Activated T-cell treated with anti-CD3 and anti-CD28 coated beads for 1 hour (primary cell): ENCODE measurements around the gene BCAS3.
"Not testable (repeated sequence)": the region's sequence is repeated elsewhere in the genome, so short reads cannot be mapped to it uniquely, and the experiment has no call there.

Experiments used
- DNase-seq: peaks from one replicate; pipeline ENCODE4 v3.0.0-alpha.2; 2020; ENCODE audit warnings: low read depth

The BCAS3 gene

DNA sequence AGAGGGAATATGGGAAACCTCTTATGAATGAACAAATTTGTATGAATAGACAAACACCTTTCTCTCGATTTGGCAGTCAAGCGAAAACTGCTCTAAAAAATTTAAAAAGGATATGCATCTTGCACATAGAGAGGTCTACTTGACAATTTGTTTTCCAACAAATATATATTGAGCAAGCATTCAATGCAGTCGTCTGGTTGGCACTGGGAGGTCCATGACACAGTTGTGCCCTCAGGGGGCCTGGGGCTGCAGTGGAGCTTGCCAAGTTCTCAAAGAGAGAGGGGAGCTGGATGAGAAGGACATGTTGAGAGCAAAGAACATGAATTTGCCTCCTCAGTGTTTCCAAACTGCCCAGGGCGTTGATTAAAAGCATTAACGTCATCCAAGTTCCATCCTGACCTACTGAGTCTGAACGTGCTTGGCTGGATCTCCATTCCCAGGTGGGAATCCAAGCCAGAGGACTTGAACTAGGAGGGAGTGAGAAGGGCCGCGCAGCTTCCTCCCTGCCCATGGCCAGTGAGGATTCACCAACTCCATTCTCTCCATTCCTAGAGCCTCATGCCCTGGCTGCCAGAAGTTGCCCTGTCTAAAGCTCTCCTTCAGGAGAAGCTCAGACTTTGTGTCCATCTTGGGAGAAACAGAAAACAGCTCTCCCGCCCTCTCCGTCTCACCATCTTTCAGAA, 746.5 kb downstream of the BCAS3 start:
- no peak for DNase-seq

DNA sequence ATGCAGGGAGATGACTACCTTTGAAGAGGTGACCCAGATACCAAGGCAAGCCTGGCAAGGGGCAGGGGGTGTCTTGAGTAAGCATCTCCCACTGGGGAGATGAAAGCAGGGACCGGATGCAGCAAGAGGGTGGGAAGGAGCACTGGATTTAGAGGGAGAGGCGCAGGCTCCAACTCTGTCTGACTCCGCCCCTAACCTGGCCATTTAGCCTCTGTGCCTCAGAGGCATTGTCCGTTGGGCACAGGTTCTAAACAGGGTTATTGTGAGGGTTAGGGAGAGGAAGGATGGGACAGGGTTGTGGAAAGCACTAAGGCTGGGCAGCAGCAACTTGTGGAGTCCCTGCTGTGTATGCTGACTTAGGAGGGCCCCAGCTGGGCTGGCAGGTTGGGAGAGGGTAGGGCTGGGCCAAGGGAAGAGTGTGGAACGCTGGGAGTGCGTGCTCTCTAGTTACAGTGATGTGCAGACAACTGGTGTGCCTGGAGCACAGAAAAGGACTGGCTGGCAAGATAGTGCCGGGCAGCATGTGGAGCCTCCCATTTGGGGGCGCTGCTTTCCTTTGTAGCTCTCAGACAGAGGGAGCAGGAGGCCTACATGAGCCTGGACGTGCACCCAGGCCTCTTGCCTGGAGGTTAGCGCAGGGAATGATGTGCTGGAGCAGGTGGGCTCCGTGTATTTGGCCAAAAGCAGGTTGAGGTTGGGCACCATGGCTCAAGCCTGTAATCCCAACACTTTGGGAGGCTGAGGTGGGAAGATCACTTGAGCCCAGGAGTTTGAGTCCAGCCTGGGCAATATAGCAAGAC, 748.2 kb downstream of the BCAS3 start:
- DNase-seq = no peak

DNA sequence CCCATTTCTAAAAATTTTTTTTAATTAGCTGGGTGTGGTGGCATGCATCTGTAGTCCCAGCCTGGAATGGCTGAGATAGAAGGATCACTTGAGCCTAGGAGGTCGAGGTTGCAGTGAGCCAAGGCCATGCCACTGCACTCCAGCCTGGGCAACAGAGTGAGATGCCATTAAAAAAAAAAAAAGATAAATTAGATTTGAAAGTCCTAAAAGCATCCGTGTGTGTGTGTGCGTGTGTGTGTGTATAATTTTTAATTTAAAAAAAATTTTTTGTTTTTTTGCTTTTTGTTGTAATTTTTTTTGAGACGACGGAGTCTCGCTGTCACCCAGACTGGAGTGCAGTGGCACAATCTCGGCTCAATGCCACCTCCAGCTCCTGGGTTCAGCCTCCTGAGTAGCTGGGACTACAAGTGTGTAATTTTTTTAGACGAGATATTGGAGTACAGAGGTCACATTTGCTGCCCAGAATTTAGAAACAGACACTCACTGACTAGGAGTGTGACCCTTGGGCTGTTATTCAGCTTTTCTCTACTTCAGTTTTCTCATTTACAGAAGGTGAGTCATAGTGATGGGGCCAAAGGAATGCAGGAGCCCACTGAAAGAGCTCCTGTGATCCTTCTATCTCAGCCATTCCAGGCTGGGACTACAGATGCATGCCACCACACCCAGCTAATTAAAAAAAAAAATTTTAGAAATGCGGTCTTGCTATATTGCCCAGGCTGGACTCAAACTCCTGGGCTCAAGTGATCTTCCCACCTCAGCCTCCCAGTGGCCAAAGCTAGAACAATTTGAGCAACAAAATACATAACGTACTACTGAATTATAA, 749.0 kb downstream of the BCAS3 start:
- DNase-seq = no peak

DNA sequence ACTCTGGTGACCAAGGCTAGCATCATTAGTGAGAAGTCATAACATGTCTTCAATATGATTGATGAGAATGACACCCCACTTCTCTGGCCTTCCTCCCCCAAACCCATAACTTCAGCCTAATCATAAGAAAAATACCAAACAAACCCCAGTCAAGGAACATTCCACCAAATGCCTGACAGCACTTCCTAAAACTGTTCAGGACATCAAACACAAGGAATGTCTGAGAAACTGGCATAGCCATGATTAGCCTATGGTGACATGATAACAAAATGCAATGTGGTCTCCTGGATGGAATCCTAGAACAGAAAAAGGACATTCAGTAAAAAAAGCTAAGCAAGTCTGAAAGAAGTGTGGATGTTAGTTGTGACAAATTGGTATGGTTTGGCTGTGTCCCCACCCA, 749.9 kb downstream of the BCAS3 start:
- no peak for DNase-seq

DNA sequence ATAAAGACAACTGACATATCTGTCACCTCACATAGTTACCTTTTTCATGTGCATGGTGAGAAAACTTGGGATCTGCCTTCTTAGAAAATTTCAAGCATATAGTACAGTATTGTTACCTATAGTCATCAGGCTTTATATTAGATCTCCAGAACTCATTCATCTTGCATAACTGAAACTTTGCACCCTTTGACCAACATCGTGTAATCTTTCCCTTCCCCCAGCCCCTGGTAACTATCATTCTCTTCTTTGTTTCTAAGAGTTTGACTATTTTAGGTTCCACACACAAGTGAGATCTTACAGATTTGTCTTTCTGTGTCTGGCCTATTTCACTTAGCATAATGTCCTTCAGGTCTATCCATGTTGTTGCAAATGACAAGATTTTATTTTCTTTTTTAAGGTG, 751.6 kb downstream of the BCAS3 start:
- no peak for DNase-seq

DNA sequence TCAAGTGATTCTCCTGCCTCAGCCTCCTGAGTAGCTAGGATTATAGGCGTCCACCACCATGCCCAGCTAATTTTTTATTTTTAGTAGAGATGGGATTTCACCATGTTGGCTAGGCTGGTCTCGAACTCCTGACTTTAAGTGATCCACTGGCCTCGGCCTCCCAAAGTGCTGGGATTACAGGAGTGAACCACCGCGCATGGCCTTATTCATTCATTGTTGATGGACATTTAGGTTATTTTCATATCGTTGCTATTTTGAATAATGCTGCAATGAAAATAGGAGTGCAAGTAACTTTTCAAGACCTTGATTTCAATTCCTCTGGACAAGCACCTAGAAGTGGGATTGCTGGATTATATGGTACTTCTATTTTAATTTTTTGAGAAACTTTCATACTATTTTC, 752.2 kb downstream of the BCAS3 start:
- DNase-seq = not testable (repeated sequence)

DNA sequence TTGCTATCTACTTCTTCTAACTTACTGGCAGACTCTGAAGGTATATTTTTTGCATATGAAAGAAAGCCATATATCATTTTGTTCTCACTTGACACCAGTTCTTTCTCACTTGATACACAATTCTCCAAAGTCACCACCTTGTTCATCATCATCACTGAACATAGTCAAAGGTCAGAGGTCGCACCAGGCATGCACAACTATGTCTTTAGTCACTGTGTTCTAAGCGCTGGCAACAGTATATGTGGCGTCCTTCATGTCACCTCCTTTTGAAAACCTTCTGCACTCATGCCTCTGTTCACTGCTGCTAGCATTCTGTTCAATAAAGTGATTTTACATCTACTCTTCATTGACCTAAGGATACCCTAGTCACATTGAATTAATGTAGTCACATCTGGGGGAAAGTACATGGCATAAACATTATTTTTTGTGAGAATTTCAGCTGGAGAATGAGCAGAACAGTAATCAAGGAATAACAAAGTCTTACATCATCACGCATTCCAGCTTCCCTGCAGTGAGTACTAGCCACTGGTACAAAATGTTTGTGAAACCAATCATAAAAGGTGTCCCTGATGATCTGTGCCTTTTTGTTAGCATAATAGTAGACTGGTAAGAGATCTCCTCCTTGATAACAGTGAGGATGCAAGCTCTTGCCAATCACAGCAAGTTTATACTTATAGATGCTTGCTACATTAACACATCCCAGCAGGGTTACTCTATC, 754.1 kb downstream of the BCAS3 start:
- DNase-seq = no peak

DNA sequence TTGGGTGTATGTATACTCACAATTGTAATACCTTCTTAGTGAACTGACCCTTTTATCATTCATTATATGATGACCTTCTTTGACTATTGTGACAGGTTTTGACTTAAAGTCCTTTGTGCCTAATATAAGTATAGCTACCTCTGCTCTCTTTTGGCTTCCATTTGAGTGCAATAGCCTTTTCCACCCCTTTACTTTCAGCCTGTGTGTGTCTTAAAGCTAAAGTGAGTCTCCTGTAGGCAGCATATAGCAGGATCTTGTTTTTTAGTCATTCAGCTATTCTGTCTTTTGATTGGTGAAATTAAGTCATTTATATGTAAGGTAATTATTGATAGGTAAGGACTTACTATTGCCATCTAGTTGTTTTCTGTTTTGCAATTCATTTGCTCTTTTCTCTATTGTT, 758.6 kb downstream of the BCAS3 start:
- DNase-seq = no peak

DNA sequence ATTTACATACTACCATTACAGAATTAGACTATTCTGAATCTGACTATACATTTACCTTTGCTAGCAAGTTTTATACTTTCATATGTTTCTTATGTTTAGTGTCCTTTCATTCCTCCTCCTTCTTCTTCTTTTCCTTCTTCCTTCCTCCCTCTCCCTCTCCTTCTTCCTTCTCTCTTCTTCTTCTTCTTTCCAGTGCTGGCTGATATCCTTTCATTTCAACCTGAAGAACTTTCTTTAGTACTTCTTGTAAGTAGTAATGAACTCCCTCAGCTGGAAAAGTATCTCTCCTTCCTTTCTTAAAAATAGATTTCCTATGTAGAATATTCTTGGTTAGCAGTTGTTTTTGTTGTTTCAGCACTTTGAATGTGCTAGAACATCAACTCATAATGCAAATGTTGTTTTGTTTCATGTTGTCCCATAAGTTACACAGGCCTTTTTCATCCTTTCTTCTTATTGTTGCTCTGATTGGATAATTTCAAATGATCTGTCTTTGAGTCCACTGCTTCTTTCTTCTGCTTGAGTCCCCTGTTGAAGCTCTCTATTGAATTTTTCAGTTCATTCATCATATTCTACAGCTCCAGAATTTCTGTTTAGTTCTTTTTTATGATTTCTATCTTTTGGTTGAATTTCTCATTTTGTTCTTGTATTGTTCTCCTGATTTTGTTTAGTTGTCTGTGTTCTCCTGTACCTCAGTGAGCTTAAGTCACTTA, 759.5 kb downstream of the BCAS3 start:
- no peak for DNase-seq

DNA sequence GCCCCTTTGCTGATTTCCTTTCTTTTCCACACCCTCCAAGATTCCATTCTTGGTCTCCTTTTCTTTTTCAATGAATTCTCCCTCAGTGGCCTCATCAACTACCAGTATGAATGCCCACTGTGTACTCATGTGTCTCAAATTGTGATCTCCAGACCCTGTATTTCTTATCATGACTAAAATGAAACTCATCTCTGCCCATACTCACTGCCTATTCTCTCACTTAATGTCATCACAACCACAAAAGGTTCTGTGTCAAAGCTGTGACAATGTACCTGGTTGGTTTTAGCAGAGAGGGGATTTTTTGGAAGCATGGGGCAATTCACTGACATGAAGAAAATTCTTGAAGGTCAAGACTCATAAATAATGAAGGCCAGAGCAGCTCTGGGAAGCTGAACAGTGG, 763.0 kb downstream of the BCAS3 start:
- DNase-seq = no peak

DNA sequence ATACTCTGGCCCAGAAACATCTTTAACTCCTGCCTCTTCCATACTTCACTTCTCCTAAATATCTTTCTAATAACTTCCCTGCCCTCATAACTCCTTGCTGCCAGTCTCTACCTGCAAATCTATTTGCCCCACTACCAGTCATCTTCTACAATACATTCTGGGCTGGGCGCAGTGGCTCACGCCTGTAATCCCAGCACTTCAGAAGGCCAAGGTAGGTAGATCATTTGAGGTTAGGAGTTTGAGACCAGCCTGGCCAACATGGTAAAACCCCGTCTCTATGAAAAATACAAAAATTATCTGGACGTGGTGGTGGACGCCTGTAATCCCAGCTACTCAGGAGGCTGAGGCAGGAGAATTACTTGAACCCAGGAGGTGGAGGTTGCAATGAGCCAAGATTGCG, 763.9 kb downstream of the BCAS3 start:
- not testable (repeated sequence) for DNase-seq

DNA sequence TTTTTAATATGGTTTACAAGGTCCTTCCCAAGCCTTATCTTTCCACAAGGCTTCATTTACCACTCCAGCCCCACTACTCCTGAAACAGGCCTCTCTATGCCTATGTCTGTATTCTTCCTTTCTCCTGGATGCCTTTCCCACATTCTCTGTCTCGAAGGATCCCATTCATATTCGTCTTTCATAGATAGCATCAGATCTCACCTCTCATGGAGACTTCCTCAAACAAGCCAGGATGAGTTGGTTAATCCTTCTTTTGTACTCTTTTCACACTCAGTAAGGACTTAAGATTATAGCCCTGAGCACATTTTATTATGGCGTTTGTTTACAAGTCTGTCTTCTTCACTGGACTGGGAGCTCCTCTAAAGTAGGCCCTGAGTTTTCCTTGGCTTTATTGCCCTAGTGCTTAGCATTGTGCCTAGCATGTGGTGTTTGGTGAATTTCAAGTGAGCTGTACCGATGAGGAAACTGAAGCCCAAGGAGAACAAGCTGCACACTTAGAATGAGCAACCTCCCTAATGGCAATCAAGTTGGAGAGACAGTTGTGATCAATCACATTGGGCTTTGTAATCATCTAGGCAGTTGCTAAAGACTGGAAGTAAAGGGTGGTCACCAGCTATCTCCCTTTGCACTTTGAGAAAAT, 764.6 kb downstream of the BCAS3 start:
- no peak for DNase-seq
